HG03432 (cell line): ENCODE results near the gene PODXL.
"Not testable (repeated sequence)": the region's sequence is repeated elsewhere in the genome, so short reads cannot be mapped to it uniquely, and the experiment has no call there.

Source experiments
- ATAC-seq: cut with Tn5 transposase; IDR thresholded peaks from one replicate; pipeline ENCODE4 v1.9.1; 2021; ENCODE audit warnings: mild to moderate bottlenecking, moderate library complexity; ENCODE audit not compliant: unreplicated experiment

Gene PODXL

GRCh38 chr7:131538813-131539179, 17.6 kb downstream of the PODXL start:
- ATAC-seq = no peak

- no peak for ATAC-seq
Measured at GRCh38 chr7:131538071-131538812, 18.2 kb downstream of the PODXL start.

GRCh38 chr7:131537571-131537978, 18.9 kb downstream of the PODXL start:
- no peak for ATAC-seq

- ATAC-seq = no peak
Measured at GRCh38 chr7:131536361-131536849, 20.0 kb downstream of the PODXL start.

- no peak for ATAC-seq
Measured at GRCh38 chr7:131533566-131534561, 22.6 kb downstream of the PODXL start.

GRCh38 chr7:131533151-131533559, 23.3 kb downstream of the PODXL start:
- no peak for ATAC-seq

GRCh38 chr7:131532570-131533091, 23.8 kb downstream of the PODXL start:
- ATAC-seq = no peak

- ATAC-seq = no peak
Measured at GRCh38 chr7:131530137-131530536, 26.3 kb downstream of the PODXL start.

- ATAC-seq = no peak
Measured at GRCh38 chr7:131529617-131530016, 26.8 kb downstream of the PODXL start.

- no peak for ATAC-seq
Measured at GRCh38 chr7:131529179-131529578, 27.2 kb downstream of the PODXL start.

GRCh38 chr7:131527456-131527855, 29.0 kb downstream of the PODXL start:
- ATAC-seq = no peak

- ATAC-seq = no peak
Measured at GRCh38 chr7:131525820-131526219, 30.6 kb downstream of the PODXL start.

- no peak for ATAC-seq
Measured at GRCh38 chr7:131524703-131525102, 31.7 kb downstream of the PODXL start.

GRCh38 chr7:131524115-131524514, 32.3 kb downstream of the PODXL start:
- ATAC-seq = no peak

GRCh38 chr7:131522325-131522930, 34.0 kb downstream of the PODXL start:
- peak; percentile 64 for ATAC-seq

- no peak for ATAC-seq
Measured at GRCh38 chr7:131521651-131522163, 34.7 kb downstream of the PODXL start.

- ATAC-seq = no peak
Measured at GRCh38 chr7:131518626-131519025, 37.8 kb downstream of the PODXL start.

- ATAC-seq = no peak
Measured at GRCh38 chr7:131517218-131517923, 39.1 kb downstream of the PODXL start.

- ATAC-seq = not testable (repeated sequence)
Measured at GRCh38 chr7:131515471-131515870, 41.0 kb downstream of the PODXL start.
